SIG-M5 treated with dmso at 0.1 percent for 504 hours (cell line): ENCODE measurements around the gene HOXD11.

Experiments used
- DNase-seq: peaks from one replicate; lab custom pipeline; 2025; ENCODE audit not compliant: unreplicated experiment; lab: John Stamatoyannopoulos, UW

Gene HOXD11

GRCh38 chr2:176120364-176121189, 13.5 kb downstream of the HOXD11 start:
- DNase-seq, result no peak

DNA sequence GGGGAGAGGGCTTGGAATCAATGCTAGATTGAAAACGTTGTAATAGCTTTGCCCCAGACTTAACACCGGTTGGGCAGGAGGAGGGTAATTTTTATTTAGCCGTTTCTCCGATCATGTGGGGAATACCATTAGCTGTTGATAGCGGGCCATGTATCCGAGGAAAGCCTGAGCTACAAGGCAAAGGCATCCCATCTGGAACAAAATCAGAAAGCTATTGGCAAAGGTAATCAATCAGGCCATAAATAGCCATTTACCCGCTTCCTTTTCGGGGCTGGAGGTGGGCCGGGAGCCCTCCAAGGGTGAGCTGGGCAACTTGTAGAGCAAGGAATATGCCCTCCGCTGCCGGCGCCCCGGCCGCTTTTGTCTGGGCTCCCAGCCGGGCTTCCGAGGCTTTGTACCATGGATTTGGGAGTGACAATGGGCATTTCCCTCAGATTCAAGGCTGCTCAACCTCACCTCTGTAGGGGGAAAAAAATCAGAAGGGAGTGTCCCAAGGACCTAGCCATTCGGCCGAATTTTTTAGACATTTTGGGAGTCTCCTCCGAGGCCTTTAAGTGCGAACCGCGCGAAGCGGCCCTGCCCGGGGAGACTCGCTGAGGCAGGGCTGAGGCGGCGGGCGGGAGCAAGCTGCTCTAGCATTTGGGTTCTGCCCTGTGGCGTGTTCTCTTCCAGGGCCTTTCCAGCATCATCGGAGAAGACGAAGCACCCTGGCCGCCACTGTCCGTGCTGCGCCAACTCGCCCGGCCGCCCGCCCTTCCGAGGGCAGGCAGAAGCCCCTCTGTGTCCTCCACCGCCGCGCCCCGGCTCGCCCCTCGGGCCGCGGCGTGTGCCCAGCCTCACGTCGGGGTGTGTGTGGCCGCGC, 14.3 kb downstream of the HOXD11 start:
- no peak for DNase-seq

GRCh38 chr2:176122052-176122682, 15.1 kb downstream of the HOXD11 start:
- DNase-seq, result no peak

DNA sequence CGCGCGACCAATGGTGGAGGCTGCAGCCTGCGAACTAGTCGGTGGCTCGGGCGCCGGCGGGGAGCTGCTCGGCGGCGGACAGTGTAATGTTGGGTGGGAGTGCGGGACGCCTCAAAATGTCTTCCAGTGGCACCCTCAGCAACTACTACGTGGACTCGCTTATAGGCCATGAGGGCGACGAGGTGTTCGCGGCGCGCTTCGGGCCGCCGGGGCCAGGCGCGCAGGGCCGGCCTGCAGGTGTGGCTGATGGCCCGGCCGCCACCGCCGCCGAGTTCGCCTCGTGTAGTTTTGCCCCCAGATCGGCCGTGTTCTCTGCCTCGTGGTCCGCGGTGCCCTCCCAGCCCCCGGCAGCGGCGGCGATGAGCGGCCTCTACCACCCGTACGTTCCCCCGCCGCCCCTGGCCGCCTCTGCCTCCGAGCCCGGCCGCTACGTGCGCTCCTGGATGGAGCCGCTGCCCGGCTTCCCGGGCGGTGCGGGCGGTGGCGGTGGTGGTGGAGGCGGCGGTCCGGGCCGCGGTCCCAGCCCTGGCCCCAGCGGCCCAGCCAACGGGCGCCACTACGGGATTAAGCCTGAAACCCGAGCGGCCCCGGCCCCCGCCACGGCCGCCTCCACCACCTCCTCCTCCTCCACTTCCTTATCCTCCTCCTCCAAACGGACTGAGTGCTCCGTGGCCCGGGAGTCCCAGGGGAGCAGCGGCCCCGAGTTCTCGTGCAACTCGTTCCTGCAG, 15.8 kb downstream of the HOXD11 start, which contains the start of gene HOXD9:
Gene HOXD9 (plus strand): TSS at position 37 of the 728 bp plus-strand sequence. CDS start 50 bp downstream, at position 87.
- no peak for DNase-seq

DNA sequence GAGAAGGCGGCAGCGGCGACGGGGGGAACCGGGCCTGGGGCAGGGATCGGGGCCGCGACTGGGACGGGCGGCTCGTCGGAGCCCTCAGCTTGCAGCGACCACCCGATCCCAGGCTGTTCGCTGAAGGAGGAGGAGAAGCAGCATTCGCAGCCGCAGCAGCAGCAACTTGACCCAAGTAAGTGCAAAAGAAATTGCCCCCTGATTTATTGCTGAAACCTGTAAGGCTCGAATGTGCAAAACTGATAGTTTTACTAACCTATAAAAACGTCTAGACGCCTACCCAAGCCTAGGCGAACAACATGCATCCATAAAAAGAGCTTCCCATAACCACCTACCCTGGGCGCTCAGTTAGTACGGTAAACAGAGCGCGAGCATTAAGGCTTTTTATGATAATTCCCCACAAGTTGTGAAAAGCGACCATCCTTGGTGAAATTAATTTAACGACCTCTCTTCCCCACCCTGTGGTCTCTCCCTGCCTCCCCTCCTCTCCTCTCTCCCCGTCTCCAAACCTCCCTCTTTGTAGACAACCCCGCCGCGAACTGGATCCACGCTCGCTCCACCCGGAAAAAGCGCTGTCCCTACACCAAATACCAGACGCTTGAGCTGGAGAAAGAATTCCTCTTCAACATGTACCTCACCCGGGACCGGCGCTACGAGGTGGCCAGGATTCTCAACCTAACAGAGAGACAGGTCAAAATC, 16.5 kb downstream of the HOXD11 start:
- no peak for DNase-seq

GRCh38 chr2:176124110-176124946, 17.2 kb downstream of the HOXD11 start:
- no peak for DNase-seq

DNA sequence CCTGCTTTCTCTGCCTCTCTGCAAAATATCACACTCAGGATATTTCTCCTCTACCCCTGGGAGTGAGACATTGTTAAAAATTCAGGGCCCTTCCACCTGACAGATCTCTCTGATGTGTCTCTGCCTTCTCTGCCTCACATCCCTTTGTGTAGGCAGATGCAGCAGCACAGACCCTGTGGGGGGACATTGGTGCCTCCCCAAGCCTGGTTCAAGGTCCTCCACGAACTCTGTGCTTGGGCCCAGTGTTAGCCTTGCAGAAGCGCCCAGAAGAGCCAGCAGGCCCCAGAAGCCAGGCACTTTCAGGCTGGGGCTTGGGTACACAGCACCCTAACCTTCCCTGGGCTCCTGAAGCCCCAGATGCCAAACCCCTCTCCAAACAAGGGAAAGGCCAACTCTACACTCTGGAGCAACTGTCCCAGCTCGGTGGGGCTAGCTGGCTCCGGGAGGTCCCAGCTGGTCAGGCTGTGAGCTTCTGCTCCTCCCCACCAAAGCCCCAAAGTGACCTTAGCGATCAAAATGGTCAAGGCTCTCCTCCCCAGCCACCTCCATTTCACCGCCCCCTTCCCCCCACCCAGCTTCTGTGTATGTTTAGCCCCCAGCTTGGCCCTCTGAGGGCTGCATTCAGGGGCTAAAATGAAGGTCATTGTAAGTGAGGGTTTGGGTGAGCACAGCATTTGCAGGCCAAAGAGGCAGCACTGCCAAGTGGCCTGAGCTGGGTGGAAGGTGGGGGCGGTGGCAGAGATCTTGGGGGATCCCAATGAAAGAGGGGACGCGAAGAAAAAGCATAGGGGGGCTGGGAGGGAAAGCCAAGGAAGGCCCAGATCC, 18.1 kb downstream of the HOXD11 start:
- no peak for DNase-seq

GRCh38 chr2:176125772-176126054, 18.6 kb downstream of the HOXD11 start:
- no peak for DNase-seq

DNA sequence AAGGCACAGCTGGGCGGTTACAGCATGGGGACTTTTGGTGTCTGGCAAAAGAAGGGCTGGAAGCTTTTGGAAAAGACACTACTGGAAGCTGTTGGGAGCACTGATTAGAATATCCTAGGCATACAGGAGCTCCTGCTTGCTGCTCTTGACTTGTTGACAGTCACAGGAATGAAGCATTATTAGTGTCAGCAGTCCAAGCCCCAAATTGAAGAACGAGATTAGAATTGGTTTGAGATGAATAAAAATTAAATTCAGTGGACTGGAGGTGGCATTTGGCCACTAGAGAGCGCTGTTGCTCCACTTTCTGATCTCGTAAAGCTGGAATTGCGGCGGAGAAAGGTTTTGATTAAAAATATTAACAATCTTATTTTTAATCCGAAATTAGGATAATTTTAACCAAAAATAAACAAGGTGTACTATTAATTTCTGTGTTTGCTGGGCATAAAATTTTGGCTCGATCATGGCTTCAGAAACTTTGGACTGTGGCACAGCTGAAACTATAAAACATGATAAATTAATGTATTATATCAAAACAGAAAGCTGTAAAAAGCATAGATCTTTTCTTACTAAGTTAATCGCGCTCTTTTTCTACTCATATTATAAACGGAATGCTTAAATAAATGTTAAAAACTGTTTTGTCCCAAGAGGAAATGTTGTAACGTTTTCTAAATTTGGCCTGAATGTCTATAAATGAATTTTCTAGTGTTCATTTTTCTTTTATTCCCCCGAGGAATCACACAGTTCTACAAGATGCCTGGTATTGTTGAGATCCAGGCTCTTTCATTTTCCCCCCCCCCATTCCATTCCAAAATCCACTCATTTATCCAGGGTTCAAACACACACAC, 20.1 kb downstream of the HOXD11 start:
- no peak for DNase-seq

- no peak for DNase-seq
Measured at GRCh38 chr2:176127774-176128072, 20.6 kb downstream of the HOXD11 start.

- no peak for DNase-seq
Measured at GRCh38 chr2:176128172-176128981, 21.3 kb downstream of the HOXD11 start.

DNA sequence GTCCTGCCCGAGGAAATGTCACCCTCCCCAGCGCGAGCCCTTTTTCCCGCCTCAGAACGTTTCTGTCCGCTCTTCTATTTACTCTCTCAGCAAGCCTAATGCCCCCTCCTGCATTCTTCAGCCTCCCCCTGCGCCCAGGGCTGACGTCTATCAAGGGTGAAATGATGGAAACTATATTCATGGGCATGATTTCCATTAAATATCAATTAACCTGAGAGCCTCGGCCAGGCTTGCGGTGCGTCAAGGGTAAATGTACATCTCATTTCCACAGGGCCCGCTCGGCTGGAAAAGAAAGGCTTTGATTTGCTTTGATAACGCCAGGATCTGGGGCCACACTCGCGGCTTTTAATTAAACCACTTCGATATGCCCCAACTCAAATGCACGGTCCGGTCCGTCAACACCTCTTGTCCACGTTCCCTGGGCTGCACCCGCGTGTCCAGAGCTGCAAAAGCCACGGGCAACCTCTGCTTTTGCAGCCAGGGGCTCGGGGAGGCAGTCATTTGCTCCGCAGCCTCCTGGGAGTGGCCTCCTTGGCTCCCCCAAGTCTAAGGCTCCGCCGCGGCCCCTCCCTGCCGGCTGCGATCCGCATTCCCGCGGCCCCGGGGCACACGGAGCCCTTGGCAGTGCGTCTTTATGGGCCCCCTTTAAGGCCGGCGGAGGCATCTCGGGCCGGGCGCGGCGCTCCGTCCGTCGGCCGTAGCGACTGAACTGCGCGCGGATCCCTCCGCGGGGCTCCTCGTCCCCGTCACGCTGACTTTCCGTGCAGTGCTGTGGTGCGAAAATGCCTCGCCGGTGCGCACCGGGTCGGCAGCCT, 22.1 kb downstream of the HOXD11 start, which contains the start of gene HOXD8:
Gene HOXD8 (plus strand): TSS at position 724 of the 815 bp plus-strand sequence. CDS start 662 bp downstream, outside the sequence.
- DNase-seq, result no peak

DNA sequence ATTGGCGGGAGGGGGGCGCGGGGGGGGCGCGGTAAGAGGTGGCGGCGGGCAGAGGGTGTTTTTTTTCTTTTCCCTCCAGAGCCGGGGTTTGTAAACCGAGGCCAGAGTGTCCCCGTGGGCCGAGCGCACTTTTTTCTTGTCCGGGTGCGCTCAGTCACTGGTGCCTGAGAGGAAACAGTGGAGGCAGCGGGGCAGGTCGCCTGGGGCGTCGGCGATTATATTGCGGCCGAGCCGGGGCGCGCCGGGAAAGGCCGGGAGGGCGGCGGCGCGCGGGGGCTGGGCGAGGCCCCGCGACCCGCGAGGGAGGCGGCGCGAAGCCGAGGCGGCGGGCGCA, 22.7 kb downstream of the HOXD11 start:
- DNase-seq, result no peak

- DNase-seq, result no peak
Measured at GRCh38 chr2:176130147-176130956, 23.3 kb downstream of the HOXD11 start.
